H1 (cell line): ENCODE results near the gene SOHLH2.

ENCODE experiments used
- BRCA1 ChIP-seq: IDR thresholded peaks from 2 replicates; pipeline ENCODE4 v1.6.1; 2012; ENCODE audit warnings: low read depth, low read length, improper control_type of control experiment
- CHD2 ChIP-seq: IDR thresholded peaks from 2 replicates; pipeline ENCODE4 v1.6.1; 2012; ENCODE audit warnings: low read length, improper control_type of control experiment
- E2F6 ChIP-seq: IDR thresholded peaks from 2 replicates; pipeline ENCODE4 v1.6.1; 2012; ENCODE audit warnings: inconsistent platforms
- EP300 ChIP-seq, 2 experiments: IDR thresholded peaks; 1 replicate in 1 of 2; 2 replicates in 1 of 2; pipeline ENCODE4 v1.6.1; 2011 to 2012; ENCODE audit warnings: low read depth in 2 of 2, low read length in 2 of 2, mild to moderate bottlenecking in 2 of 2, borderline replicate concordance in 1 of 2, inconsistent platforms in 1 of 2, moderate library complexity in 1 of 2
- EZH2 ChIP-seq: fragments of 200-600 bp; sonication (generic); IDR thresholded peaks from 2 replicates; pipeline ENCODE4 v1.7.1; 2012; ENCODE audit warnings: low read depth, mild to moderate bottlenecking, moderate library complexity, low read length, inconsistent platforms; ENCODE audit not compliant: severe bottlenecking
- RAD21 ChIP-seq, 2 experiments: IDR thresholded peaks in 1 of 2; conservative IDR thresholded peaks in 1 of 2; 2 replicates each; pipeline ENCODE4 v1.6.1; 2011; ENCODE audit warnings: low read depth in 2 of 2, low read length in 2 of 2, improper control_type of control experiment in 1 of 2, inconsistent platforms in 1 of 2, mild to moderate bottlenecking in 1 of 2, moderate library complexity in 1 of 2
- TF ChIP-seq, protein P1 (sequence below), 3 experiments: IDR thresholded peaks; 1 replicate in 2 of 3; 2 replicates in 1 of 3; pipeline versions ENCODE4 v1.5.1 to v1.6.1; 2011; ENCODE audit warnings: low read length in 3 of 3, mild to moderate bottlenecking in 3 of 3, inconsistent platforms in 2 of 3, low read depth in 1 of 3, moderate library complexity in 1 of 3; ENCODE audit not compliant: insufficient read depth in 1 of 3; ENCODE audit errors: control extremely low read depth in 1 of 3
- TF ChIP-seq, protein P2 (sequence below): IDR thresholded peaks from 2 replicates; pipeline ENCODE4 v1.6.1; 2012; ENCODE audit warnings: inconsistent platforms
- TF ChIP-seq, protein P3 (sequence below): IDR thresholded peaks from 2 replicates; pipeline ENCODE4 v1.6.1; 2011; ENCODE audit warnings: low read depth, mild to moderate bottlenecking, low read length; ENCODE audit not compliant: insufficient read depth
- TF ChIP-seq, protein P4 (sequence below): IDR thresholded peaks from 2 replicates; pipeline ENCODE4 v1.6.1; 2011; ENCODE audit warnings: low read length, improper control_type of control experiment

GRCh38 chr13:36157480-36157879 is 56.9 kb downstream of the SOHLH2 start:
- no peak for TF ChIP-seq EZH2
- TF ChIP-seq, protein P1, sequence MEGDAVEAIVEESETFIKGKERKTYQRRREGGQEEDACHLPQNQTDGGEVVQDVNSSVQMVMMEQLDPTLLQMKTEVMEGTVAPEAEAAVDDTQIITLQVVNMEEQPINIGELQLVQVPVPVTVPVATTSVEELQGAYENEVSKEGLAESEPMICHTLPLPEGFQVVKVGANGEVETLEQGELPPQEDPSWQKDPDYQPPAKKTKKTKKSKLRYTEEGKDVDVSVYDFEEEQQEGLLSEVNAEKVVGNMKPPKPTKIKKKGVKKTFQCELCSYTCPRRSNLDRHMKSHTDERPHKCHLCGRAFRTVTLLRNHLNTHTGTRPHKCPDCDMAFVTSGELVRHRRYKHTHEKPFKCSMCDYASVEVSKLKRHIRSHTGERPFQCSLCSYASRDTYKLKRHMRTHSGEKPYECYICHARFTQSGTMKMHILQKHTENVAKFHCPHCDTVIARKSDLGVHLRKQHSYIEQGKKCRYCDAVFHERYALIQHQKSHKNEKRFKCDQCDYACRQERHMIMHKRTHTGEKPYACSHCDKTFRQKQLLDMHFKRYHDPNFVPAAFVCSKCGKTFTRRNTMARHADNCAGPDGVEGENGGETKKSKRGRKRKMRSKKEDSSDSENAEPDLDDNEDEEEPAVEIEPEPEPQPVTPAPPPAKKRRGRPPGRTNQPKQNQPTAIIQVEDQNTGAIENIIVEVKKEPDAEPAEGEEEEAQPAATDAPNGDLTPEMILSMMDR (IDR thresholded peaks at IDR 0.05; ENCODE audit: control extremely low read depth in 1 of 3, insufficient read depth in 1 of 3, low read depth in 1 of 3, low read length in 3 of 3): no peak
- no peak for TF ChIP-seq EP300 (IDR thresholded peaks at IDR 0.05; ENCODE audit: borderline replicate concordance in 1 of 2, low read depth in 2 of 2, low read length in 2 of 2)
- no peak for TF ChIP-seq BRCA1
- TF ChIP-seq, protein P2, sequence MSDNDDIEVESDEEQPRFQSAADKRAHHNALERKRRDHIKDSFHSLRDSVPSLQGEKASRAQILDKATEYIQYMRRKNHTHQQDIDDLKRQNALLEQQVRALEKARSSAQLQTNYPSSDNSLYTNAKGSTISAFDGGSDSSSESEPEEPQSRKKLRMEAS: no peak
- no peak for TF ChIP-seq RAD21 (IDR thresholded peaks at IDR 0.05 in 1 of 2, conservative IDR thresholded peaks at IDR 0.05 in 1 of 2; ENCODE audit: low read depth in 2 of 2, low read length in 2 of 2)
- TF ChIP-seq, protein P3, sequence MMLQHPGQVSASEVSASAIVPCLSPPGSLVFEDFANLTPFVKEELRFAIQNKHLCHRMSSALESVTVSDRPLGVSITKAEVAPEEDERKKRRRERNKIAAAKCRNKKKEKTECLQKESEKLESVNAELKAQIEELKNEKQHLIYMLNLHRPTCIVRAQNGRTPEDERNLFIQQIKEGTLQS: no peak
- TF ChIP-seq, protein P4, sequence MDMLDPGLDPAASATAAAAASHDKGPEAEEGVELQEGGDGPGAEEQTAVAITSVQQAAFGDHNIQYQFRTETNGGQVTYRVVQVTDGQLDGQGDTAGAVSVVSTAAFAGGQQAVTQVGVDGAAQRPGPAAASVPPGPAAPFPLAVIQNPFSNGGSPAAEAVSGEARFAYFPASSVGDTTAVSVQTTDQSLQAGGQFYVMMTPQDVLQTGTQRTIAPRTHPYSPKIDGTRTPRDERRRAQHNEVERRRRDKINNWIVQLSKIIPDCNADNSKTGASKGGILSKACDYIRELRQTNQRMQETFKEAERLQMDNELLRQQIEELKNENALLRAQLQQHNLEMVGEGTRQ: no peak
- TF ChIP-seq E2F6: no peak
- TF ChIP-seq CHD2: no peak
